ENCODE data around the gene NCCRP1.

Gene NCCRP1

DNA sequence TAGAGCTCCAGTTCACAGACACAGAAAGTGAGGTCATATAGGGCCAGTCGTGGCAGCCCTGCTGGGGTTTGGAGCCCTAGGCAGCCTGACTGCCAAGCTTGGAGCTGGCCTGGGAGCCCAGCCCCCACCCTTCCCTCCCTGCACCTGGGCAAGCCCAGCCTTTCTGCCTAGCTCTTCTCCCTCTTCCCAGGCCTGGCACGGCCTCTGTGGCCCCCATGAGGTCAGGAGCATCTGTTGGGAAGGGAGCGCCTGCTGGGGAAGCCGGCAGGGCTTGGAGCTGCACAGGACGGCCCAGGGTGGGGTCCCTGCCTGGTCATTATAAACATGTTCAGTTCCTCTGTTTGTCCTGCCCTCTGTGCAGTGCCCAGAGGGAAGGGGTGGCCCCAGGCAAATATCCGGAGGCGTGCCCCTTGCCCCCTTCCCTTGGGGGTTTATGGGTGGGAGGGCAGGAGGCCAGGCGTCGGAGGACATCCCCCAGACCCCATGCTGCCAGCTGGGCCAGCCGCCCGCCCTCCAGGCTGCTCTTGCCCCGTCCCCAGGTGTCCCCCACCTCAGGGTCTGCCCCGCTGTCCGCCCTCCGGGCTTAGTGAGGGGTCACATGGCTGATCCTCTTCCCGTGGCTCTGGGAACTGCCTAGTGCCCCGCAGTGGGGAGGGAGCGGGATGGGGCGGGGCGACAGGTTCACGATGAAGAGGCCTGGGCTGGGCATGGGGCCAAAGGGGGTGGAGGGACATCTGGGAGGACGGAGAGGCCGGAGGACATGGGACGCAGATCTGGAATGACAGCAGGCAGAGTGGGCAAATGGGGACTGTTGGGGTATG, 30.0 kb upstream of the NCCRP1 start:
- Histone ChIP-seq H3K4me1 (ENCODE audit: control insufficient read depth, insufficient read depth, low read length) (no peaks in the 10 kb centered on the region), H3K36me3 (ENCODE audit: insufficient read depth, low read length) (no peaks in the 10 kb centered on the region), H3K9me3 (replicated peaks; ENCODE audit: low read length) (no peaks in the 10 kb centered on the region), H3K4me3 (ENCODE audit: low read length) (no peak overlapping the region), H3K9ac (ENCODE audit: low read depth, low read length) (no peak overlapping the region), H3K4me2 (ENCODE audit: low read length) (no peak overlapping the region), H3K27me3 (ENCODE audit: control insufficient read depth, insufficient read depth, low read length) (no peaks in the 10 kb centered on the region)

DNA sequence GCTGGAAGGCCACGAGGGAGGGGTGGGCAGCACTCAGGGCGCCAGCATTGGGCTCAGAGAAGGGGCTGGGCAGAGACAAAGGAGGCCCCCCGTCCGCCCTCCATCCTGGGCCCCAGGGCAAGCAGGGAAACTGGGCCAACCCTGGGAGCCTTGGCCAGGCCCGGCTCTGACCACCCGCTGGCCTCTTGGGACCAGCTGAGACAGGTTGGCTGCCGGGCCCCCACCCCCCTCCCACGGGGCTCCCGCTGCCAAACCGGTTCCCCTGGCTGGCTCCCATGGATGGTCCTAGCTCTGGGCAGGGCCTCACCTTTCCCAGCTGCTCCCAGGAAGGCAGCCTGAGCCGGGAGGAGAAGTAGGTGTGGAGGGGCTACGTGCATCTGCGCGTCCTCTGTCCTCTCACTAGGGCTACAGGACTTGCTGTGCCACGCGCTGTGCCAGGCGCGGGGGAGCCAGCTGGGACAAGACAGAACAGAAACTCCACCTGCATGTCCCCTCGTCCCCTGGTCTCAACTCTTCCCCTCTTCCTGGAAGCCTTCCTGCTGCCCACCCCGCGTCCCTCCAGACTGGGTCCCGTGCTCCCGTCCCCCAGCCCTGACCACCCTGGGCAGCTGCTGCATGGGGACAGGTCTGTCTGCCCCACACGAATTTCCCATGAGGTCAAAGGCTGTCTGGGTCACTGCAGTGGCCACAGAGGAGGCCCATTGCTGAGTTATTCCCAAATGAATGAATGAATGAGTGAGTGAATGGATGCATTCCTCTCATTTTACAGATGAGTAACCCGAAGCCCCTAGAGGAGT, 29.1 kb upstream of the NCCRP1 start:
- H3K4me2 ChIP-seq (ENCODE audit: low read length), result no peak overlapping the region
- no peaks in the 10 kb centered on the region for H3K27me3 ChIP-seq (ENCODE audit: control insufficient read depth, insufficient read depth, low read length)
- H3K4me3 ChIP-seq (ENCODE audit: low read length), result no peak overlapping the region
- no peak overlapping the region for H3K9ac ChIP-seq (ENCODE audit: low read depth, low read length)
- no peaks in the 10 kb centered on the region for H3K36me3 ChIP-seq (ENCODE audit: insufficient read depth, low read length)
- H3K9me3 ChIP-seq (replicated peaks; ENCODE audit: low read length), result no peaks in the 10 kb centered on the region
- no peaks in the 10 kb centered on the region for H3K4me1 ChIP-seq (ENCODE audit: control insufficient read depth, insufficient read depth, low read length)

DNA sequence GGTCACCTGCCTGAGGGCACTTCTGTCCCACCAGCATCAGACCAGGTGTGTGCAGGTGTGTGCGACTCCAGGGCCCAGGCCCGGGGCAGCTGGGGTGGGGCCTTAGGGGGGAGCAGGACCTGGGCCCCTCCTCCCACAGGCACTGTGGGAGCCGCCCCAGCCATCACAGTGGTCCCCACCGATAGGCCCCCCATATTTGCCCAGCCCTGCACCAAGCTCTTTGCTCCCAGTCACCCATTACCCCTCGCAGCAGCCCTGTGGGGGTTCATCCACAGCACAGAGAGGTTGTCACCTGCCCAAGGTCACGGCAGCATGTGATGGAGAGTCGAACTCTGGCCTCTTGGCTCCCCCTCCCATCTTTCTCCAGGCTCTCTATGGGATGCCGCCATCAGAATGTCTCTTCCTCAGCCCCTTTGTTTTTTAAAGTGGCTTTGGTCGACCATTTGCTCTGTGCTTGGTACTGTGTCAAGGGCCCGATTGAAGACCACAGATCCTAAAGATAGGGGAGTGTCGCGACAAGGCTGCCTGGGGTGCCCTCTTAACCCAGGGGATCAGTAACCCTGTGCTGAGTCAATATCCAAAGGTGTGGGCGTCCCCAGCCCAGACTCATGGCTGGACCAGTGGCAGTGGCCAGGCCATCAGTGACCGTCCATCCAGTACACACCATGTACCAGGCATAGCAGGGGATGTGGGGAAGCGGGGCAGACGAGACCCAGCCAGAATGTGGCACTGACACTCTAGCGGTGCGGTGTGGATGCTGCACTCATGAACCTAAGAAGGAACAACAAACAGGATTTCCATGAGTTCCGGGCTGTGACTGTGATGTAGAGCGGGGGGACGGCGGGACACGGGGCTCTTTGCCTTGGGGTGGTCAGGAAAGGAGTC, 28.3 kb upstream of the NCCRP1 start:
- no peak overlapping the region for H3K9ac ChIP-seq (ENCODE audit: low read depth, low read length)
- no peak overlapping the region for H3K4me2 ChIP-seq (ENCODE audit: low read length)
- H3K4me1 ChIP-seq (ENCODE audit: control insufficient read depth, insufficient read depth, low read length), result no peaks in the 10 kb centered on the region
- H3K36me3 ChIP-seq (ENCODE audit: insufficient read depth, low read length), result no peaks in the 10 kb centered on the region
- H3K4me3 ChIP-seq (ENCODE audit: low read length), result no peak overlapping the region
- no peaks in the 10 kb centered on the region for H3K27me3 ChIP-seq (ENCODE audit: control insufficient read depth, insufficient read depth, low read length)
- H3K9me3 ChIP-seq (replicated peaks; ENCODE audit: low read length), result no peaks in the 10 kb centered on the region

DNA sequence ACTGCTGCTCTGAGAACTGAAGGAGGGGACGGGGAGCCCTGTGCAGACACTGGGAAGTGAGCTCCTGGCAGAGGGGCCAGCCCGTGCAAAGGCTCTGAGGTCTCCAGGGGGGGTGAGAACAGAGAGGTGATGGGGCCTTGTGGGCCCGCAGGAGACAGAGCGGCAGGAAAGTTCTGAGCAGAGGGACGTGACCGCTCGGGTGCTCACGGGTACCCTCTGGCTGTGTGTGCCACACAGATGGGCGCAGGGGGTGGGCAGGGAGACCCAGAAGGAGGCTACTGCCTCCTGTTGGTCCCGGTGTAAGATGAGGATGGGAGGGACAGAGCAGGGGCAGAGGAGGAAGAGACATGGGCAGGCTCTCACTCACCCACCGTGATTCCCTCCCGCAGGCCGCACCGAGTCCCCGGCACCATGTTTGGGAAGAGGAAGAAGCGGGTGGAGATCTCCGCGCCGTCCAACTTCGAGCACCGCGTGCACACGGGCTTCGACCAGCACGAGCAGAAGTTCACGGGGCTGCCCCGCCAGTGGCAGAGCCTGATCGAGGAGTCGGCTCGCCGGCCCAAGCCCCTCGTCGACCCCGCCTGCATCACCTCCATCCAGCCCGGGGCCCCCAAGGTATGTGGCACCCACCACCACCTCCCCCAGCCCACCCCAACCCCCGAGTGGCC, 27.5 kb upstream of the NCCRP1 start:
- Histone ChIP-seq H3K4me2 (ENCODE audit: low read length) (no peak overlapping the region), H3K9ac (ENCODE audit: low read depth, low read length) (no peak overlapping the region), H3K9me3 (replicated peaks; ENCODE audit: low read length) (no peaks in the 10 kb centered on the region), H3K4me1 (ENCODE audit: control insufficient read depth, insufficient read depth, low read length) (no peaks in the 10 kb centered on the region), H3K27me3 (ENCODE audit: control insufficient read depth, insufficient read depth, low read length) (no peaks in the 10 kb centered on the region), H3K36me3 (ENCODE audit: insufficient read depth, low read length) (no peaks in the 10 kb centered on the region), H3K4me3 (ENCODE audit: low read length) (no peak overlapping the region)

DNA sequence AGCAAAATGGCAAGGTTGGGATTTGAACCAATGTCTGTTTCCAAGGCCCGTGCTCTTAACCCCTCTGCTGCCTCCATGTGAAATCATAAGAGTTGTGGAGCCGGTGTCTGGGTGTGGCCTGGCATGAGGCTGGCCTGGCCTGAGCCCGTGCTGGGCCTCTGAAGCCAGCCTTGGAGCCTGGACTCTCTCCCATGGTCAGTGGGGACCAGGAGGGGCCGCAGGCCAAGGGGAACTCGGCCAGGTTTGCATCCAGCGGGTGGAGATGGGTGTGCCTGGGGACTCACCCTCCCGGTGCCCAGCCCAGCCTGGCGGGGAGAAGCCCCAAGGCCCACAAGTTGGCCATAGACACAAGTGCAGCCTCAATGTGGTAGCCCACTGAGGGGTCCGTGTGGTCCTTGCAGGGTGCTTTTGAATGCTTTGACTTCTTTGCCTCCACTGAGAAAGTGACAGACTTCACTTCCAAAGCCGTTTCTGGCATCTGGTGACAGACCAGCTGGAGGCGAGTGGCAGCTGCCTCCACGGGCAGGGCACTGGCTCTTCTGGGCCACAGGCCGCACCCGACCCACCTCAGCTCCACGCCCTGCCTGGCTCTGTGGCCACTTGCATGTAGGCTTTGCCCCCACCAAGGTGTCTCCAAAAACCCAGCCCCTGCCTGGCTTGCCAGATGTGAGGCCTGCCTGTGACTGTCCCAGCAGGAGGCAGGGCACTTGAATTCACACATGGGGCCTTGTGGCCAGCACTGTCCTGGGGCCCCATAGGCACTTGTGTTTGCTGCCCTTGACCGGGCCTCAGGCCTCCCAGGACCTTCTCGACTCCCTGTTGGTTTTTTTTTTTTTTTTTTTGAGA, 26.2 kb upstream of the NCCRP1 start:
- Histone ChIP-seq H3K4me3 (ENCODE audit: low read length) (no peak overlapping the region), H3K9me3 (replicated peaks; ENCODE audit: low read length) (no peaks in the 10 kb centered on the region), H3K4me1 (ENCODE audit: control insufficient read depth, insufficient read depth, low read length) (no peaks in the 10 kb centered on the region), H3K9ac (ENCODE audit: low read depth, low read length) (no peak overlapping the region), H3K27me3 (ENCODE audit: control insufficient read depth, insufficient read depth, low read length) (no peaks in the 10 kb centered on the region), H3K36me3 (ENCODE audit: insufficient read depth, low read length) (peaks cover 6% of the 10 kb centered on the region), H3K4me2 (ENCODE audit: low read length) (no peak overlapping the region)

DNA sequence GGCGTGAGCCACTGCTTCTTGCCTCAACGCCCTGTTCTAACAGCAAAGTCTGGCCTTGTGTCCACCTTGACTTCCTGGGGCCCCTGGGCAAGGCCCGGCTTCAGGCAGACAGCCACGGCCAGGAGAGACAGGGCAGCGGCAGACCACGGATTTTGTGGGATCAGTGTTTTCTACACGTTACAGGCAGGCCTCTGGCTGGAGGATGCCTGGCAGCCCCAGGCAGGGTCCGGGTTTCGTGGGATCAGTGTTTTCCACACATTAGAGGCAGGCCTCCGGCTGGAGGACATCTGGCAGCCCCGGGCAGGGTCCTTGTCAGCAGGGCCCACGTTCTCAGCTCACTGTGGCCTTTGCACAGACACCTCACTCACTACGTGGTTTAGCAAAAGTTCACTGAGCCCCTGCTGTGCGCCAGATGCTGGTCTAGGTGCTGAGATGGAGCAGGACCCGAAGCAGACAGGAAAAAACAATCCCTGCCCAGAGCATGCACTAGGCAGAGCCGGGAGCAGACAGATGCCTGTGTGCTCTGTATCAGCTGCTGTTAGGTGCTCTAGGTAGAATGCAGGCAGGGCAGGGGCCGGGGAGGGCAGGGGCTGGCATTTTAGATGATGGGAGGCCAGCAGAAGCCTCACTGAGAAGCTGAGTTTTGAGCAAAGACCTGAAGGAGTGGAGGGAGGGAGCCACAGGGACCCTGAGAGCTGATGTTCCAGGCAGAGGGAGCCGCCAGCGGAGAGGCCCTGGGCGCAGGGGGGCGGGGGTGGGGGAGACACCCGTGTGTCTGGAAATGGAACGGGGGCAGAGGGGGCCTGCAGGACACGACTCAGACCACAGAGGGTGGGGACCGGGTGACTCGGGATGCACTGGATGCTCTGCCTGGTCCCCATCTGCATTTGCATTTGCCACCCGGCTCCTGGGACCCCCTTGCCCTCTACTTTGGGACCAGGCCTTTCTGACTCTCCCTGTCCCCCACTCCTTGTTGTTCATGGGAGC, 25.0 kb upstream of the NCCRP1 start:
- H3K36me3 ChIP-seq (ENCODE audit: insufficient read depth, low read length), result peaks cover 13% of the 10 kb centered on the region
- no peaks in the 10 kb centered on the region for H3K9me3 ChIP-seq (replicated peaks; ENCODE audit: low read length)
- H3K4me1 ChIP-seq (ENCODE audit: control insufficient read depth, insufficient read depth, low read length), result no peaks in the 10 kb centered on the region
- H3K9ac ChIP-seq (ENCODE audit: low read depth, low read length), result no peak overlapping the region
- no peak overlapping the region for H3K4me3 ChIP-seq (ENCODE audit: low read length)
- no peak overlapping the region for H3K4me2 ChIP-seq (ENCODE audit: low read length)
- H3K27me3 ChIP-seq (ENCODE audit: control insufficient read depth, insufficient read depth, low read length), result no peaks in the 10 kb centered on the region

DNA sequence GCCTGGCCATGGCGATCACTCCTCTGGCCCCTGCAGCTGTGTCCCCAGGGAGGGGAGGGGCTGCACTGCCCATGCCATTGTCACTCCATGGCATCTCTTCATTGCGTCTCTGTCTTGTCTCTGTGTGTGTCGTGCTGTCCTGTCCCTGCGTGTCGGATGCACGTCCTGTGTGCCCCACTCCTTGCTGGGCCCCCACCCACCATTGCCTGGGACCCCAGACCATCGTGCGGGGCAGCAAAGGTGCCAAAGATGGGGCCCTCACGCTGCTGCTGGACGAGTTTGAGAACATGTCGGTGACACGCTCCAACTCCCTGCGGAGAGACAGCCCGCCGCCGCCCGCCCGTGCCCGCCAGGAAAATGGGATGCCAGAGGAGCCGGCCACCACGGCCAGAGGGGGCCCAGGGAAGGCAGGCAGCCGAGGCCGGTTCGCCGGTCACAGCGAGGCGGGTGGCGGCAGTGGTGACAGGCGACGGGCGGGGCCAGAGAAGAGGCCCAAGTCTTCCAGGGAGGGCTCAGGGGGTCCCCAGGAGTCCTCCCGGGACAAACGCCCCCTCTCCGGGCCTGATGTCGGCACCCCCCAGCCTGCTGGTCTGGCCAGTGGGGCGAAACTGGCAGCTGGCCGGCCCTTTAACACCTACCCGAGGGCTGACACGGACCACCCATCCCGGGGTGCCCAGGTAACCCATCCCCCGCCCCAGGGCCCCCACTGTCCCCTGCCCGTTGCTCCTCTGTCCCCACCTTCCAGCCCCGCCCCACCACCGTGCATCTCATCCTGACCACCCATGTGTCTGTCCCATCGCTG, 23.9 kb upstream of the NCCRP1 start:
- Histone ChIP-seq H3K9ac (ENCODE audit: low read depth, low read length) (no peak overlapping the region), H3K4me2 (ENCODE audit: low read length) (no peak overlapping the region), H3K4me1 (ENCODE audit: control insufficient read depth, insufficient read depth, low read length) (no peaks in the 10 kb centered on the region), H3K4me3 (ENCODE audit: low read length) (no peak overlapping the region), H3K9me3 (replicated peaks; ENCODE audit: low read length) (no peaks in the 10 kb centered on the region), H3K36me3 (ENCODE audit: insufficient read depth, low read length) (peaks cover 16% of the 10 kb centered on the region), H3K27me3 (ENCODE audit: control insufficient read depth, insufficient read depth, low read length) (no peaks in the 10 kb centered on the region)

DNA sequence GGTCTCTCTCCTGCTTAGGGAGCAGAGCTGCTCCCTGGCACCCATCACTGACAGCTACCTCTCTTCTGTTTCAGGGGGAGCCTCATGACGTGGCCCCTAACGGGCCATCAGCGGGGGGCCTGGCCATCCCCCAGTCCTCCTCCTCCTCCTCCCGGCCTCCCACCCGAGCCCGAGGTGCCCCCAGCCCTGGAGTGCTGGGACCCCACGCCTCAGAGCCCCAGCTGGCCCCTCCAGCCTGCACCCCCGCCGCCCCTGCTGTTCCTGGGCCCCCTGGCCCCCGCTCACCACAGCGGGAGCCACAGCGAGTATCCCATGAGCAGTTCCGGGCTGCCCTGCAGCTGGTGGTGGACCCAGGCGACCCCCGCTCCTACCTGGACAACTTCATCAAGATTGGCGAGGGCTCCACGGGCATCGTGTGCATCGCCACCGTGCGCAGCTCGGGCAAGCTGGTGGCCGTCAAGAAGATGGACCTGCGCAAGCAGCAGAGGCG, 23.2 kb upstream of the NCCRP1 start:
- Histone ChIP-seq H3K4me3 (ENCODE audit: low read length) (no peak overlapping the region), H3K9ac (ENCODE audit: low read depth, low read length) (no peak overlapping the region), H3K36me3 (ENCODE audit: insufficient read depth, low read length) (peaks cover 16% of the 10 kb centered on the region), H3K4me2 (ENCODE audit: low read length) (no peak overlapping the region), H3K9me3 (replicated peaks; ENCODE audit: low read length) (no peaks in the 10 kb centered on the region), H3K27me3 (ENCODE audit: control insufficient read depth, insufficient read depth, low read length) (no peaks in the 10 kb centered on the region), H3K4me1 (ENCODE audit: control insufficient read depth, insufficient read depth, low read length) (no peaks in the 10 kb centered on the region)

DNA sequence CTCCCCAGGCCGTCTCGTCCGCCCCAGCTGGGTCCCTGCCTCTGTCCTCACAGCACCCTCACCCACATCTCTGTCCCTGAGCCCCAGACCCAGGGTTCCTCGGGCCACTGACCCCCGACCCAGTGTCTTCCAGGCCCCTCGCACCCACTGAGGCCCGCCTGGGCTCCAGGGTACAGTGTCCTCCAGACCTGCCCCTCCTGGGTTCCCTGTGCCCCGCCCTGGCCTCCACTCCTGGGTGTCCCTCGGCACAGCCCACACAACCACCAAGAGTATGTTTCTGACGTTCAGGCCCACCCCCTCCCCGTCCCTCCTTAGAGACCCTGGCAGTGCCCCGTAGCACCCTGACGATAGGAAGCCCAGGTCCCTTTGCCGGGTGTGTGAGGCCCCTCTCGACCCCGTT, 22.6 kb upstream of the NCCRP1 start:
- Histone ChIP-seq H3K9me3 (replicated peaks; ENCODE audit: low read length) (no peaks in the 10 kb centered on the region), H3K36me3 (ENCODE audit: insufficient read depth, low read length) (peaks cover 19% of the 10 kb centered on the region), H3K4me1 (ENCODE audit: control insufficient read depth, insufficient read depth, low read length) (no peaks in the 10 kb centered on the region), H3K9ac (ENCODE audit: low read depth, low read length) (no peak overlapping the region), H3K4me2 (ENCODE audit: low read length) (no peak overlapping the region), H3K4me3 (ENCODE audit: low read length) (no peak overlapping the region), H3K27me3 (ENCODE audit: control insufficient read depth, insufficient read depth, low read length) (no peaks in the 10 kb centered on the region)
